IMR-90 (cell line): Measurements from ENCODE around the gene KRTAP1-5. TPM values are rescaled to one million over a fixed set of nuclear protein-coding genes. Genes with fewer than 3 reads are reported as not detected.

Source experiments
- microRNA-seq, 2 experiments: library from miRNA; stranded (forward) in 1 of 2; unstranded in 1 of 2; fragments of 10-50 nt in 1 of 2; fragments of <30 nt in 1 of 2; gene quantifications in 1 of 2; microRNA quantifications in 1 of 2; one replicate each; pipeline versions ENCODE3 to v1.1.0; 2013 to 2020; ENCODE audit not compliant: insufficient read depth in 1 of 2, insufficient read length in 1 of 2, unreplicated experiment in 1 of 2
- polyA plus RNA-seq, 3 experiments: library from polyadenylated mRNA; depleted of rRNA; stranded (reverse); fragments of >200 nt; gene quantifications; 2 replicates each; pipeline ENCODE4 v1.2.3, GENCODE V29; 2012; ENCODE audit warnings: low replicate concordance in 1 of 3
- small RNA-seq, 5 experiments: library from RNA; depleted of rRNA; stranded (forward); fragments of <200 nt; gene quantifications; one replicate each; pipeline ENCODE3, GENCODE V24; 2012
- total RNA-seq: library from RNA; depleted of rRNA; stranded (reverse); fragments of >200 nt; gene quantifications from 2 replicates; pipeline ENCODE4 v1.2.3, GENCODE V29; 2012; rRNA removed

KRTAP1-5 gene
- total and polyA plus RNA-seq, 2 of the 4 experiments (the other 2 are of a cell fraction), result 27.0 to 34.8 TPM

Small RNA genes lying within 50 kb of the gene (microRNA-seq; reads per million reads assigned to microRNA genes)
- not detected for gene KRTAP3-4P (ENCODE audit: insufficient read depth, insufficient read length)

Small RNA genes lying within 50 kb of the gene (small RNA-seq; reads per million reads assigned to genes)
- gene KRTAP3-4P, result 0 reads per million in 5 experiments

Other genes with a start within 250 kb of the KRTAP1-5 start
Only the 30 nearest of the 38 such genes appear.
- gene KRT10, start 204.6 kb downstream of the KRTAP1-5 start, total RNA-seq, result 0.18 and 1.1 TPM in 2 replicates
- gene KRT10, start 204.6 kb downstream of the KRTAP1-5 start, polyA plus RNA-seq (2012; rRNA removed), result 18.3 and 18.5 TPM in 2 replicates
- gene KRT12, start 160.0 kb downstream of the KRTAP1-5 start, total RNA-seq, result not detected in 2 replicates
- gene KRT12, start 160.0 kb downstream of the KRTAP1-5 start, polyA plus RNA-seq (2012; rRNA removed), result not detected in 2 replicates
- gene KRT20, start 142.0 kb downstream of the KRTAP1-5 start, total RNA-seq, result not detected in 2 replicates
- gene KRT20, start 142.0 kb downstream of the KRTAP1-5 start, polyA plus RNA-seq (2012; rRNA removed), result not detected in 2 replicates
- 0.28 and 0.36 TPM in 2 replicates for gene KRT23, start 89.6 kb downstream of the KRTAP1-5 start, total RNA-seq
- 0.32 and 0.39 TPM in 2 replicates for gene KRT23, start 89.6 kb downstream of the KRTAP1-5 start, polyA plus RNA-seq (2012; rRNA removed)
- not detected in 2 replicates for gene KRT39, start 60.3 kb downstream of the KRTAP1-5 start, total RNA-seq
- gene KRT39, start 60.3 kb downstream of the KRTAP1-5 start, polyA plus RNA-seq (2012; rRNA removed), result 0.15 TPM in 1 of 2 replicates, not detected in the other
- gene KRT40, start 42.9 kb downstream of the KRTAP1-5 start, total RNA-seq, result not detected in 2 replicates
- not detected in 2 replicates for gene KRT40, start 42.9 kb downstream of the KRTAP1-5 start, polyA plus RNA-seq (2012; rRNA removed)
- gene KRTAP3-3, start 33.0 kb downstream of the KRTAP1-5 start, total RNA-seq, result not detected in 2 replicates
- not detected in 2 replicates for gene KRTAP3-3, start 33.0 kb downstream of the KRTAP1-5 start, polyA plus RNA-seq (2012; rRNA removed)
- not detected in 2 replicates for gene KRTAP3-2, start 27.3 kb downstream of the KRTAP1-5 start, total RNA-seq
- gene KRTAP3-2, start 27.3 kb downstream of the KRTAP1-5 start, polyA plus RNA-seq (2012; rRNA removed), result not detected in 2 replicates
- gene KRTAP3-1, start 18.1 kb downstream of the KRTAP1-5 start, total RNA-seq, result not detected in 2 replicates
- gene KRTAP3-1, start 18.1 kb downstream of the KRTAP1-5 start, polyA plus RNA-seq (2012; rRNA removed), result not detected in 2 replicates
- gene KRTAP1-4, start 3.0 kb upstream of the KRTAP1-5 start, total RNA-seq, result not detected in 2 replicates
- not detected in 2 replicates for gene KRTAP1-4, start 3.0 kb upstream of the KRTAP1-5 start, polyA plus RNA-seq (2012; rRNA removed)
- not detected in 2 replicates for gene KRTAP1-3, start 7.7 kb upstream of the KRTAP1-5 start, total RNA-seq
- gene KRTAP1-3, start 7.7 kb upstream of the KRTAP1-5 start, polyA plus RNA-seq (2012; rRNA removed), result not detected in 2 replicates
- 0.83 and 0.90 TPM in 2 replicates for gene KRTAP1-1, start 14.2 kb upstream of the KRTAP1-5 start, total RNA-seq
- gene KRTAP1-1, start 14.2 kb upstream of the KRTAP1-5 start, polyA plus RNA-seq (2012; rRNA removed), result 1.2 and 1.5 TPM in 2 replicates
- gene KRTAP2-1, start 20.1 kb upstream of the KRTAP1-5 start, total RNA-seq, result not detected in 2 replicates
- not detected in 2 replicates for gene KRTAP2-1, start 20.1 kb upstream of the KRTAP1-5 start, polyA plus RNA-seq (2012; rRNA removed)
- not detected in 2 replicates for gene KRTAP2-2, start 28.0 kb upstream of the KRTAP1-5 start, total RNA-seq
- gene KRTAP2-2, start 28.0 kb upstream of the KRTAP1-5 start, polyA plus RNA-seq (2012; rRNA removed), result 0.17 TPM in 1 of 2 replicates, not detected in the other
- 1.4 TPM in 2 replicates for gene KRTAP2-3, start 32.9 kb upstream of the KRTAP1-5 start, total RNA-seq
- 35.2 and 35.6 TPM in 2 replicates for gene KRTAP2-3, start 32.9 kb upstream of the KRTAP1-5 start, polyA plus RNA-seq (2012; rRNA removed)
- gene KRTAP2-4, start 38.7 kb upstream of the KRTAP1-5 start, total RNA-seq, result not detected in 2 replicates
- gene KRTAP2-4, start 38.7 kb upstream of the KRTAP1-5 start, polyA plus RNA-seq (2012; rRNA removed), result not detected in 2 replicates
- not detected in 2 replicates for gene KRTAP4-7, start 56.9 kb upstream of the KRTAP1-5 start, total RNA-seq
- 0.11 TPM in 1 of 2 replicates, not detected in the other for gene KRTAP4-7, start 56.9 kb upstream of the KRTAP1-5 start, polyA plus RNA-seq (2012; rRNA removed)
- gene KRTAP4-8, start 70.9 kb upstream of the KRTAP1-5 start, total RNA-seq, result not detected in 2 replicates
- gene KRTAP4-8, start 70.9 kb upstream of the KRTAP1-5 start, polyA plus RNA-seq (2012; rRNA removed), result not detected in 2 replicates
- gene KRTAP4-16, start 75.0 kb upstream of the KRTAP1-5 start, total RNA-seq, result not detected in 2 replicates
- gene KRTAP4-16, start 75.0 kb upstream of the KRTAP1-5 start, polyA plus RNA-seq (2012; rRNA removed), result not detected in 2 replicates
- gene KRTAP4-9, start 78.2 kb upstream of the KRTAP1-5 start, total RNA-seq, result not detected in 2 replicates
- 0.24 TPM in 2 replicates for gene KRTAP4-9, start 78.2 kb upstream of the KRTAP1-5 start, polyA plus RNA-seq (2012; rRNA removed)
- not detected in 2 replicates for gene KRTAP4-11, start 91.2 kb upstream of the KRTAP1-5 start, total RNA-seq
- gene KRTAP4-11, start 91.2 kb upstream of the KRTAP1-5 start, polyA plus RNA-seq (2012; rRNA removed), result not detected in 2 replicates
- 0.18 TPM in 1 of 2 replicates, not detected in the other for gene KRTAP4-12, start 97.0 kb upstream of the KRTAP1-5 start, total RNA-seq
- gene KRTAP4-12, start 97.0 kb upstream of the KRTAP1-5 start, polyA plus RNA-seq (2012; rRNA removed), result 1.0 and 1.1 TPM in 2 replicates
- not detected in 2 replicates for gene KRTAP4-6, start 113.3 kb upstream of the KRTAP1-5 start, total RNA-seq
- gene KRTAP4-6, start 113.3 kb upstream of the KRTAP1-5 start, polyA plus RNA-seq (2012; rRNA removed), result not detected in 2 replicates
- gene KRTAP4-5, start 122.6 kb upstream of the KRTAP1-5 start, total RNA-seq, result not detected in 2 replicates
- gene KRTAP4-5, start 122.6 kb upstream of the KRTAP1-5 start, polyA plus RNA-seq (2012; rRNA removed), result not detected in 2 replicates
- gene KRTAP4-4, start 133.5 kb upstream of the KRTAP1-5 start, total RNA-seq, result not detected in 2 replicates
- not detected in 2 replicates for gene KRTAP4-4, start 133.5 kb upstream of the KRTAP1-5 start, polyA plus RNA-seq (2012; rRNA removed)
- not detected in 2 replicates for gene KRTAP4-3, start 141.0 kb upstream of the KRTAP1-5 start, total RNA-seq
- gene KRTAP4-3, start 141.0 kb upstream of the KRTAP1-5 start, polyA plus RNA-seq (2012; rRNA removed), result not detected in 2 replicates
- gene KRTAP4-2, start 151.0 kb upstream of the KRTAP1-5 start, total RNA-seq, result not detected in 2 replicates
- gene KRTAP4-2, start 151.0 kb upstream of the KRTAP1-5 start, polyA plus RNA-seq (2012; rRNA removed), result not detected in 2 replicates
- gene KRTAP4-1, start 157.7 kb upstream of the KRTAP1-5 start, total RNA-seq, result not detected in 2 replicates
- gene KRTAP4-1, start 157.7 kb upstream of the KRTAP1-5 start, polyA plus RNA-seq (2012; rRNA removed), result not detected in 2 replicates
- not detected in 2 replicates for gene KRTAP9-1, start 162.7 kb upstream of the KRTAP1-5 start, total RNA-seq
- not detected in 2 replicates for gene KRTAP9-1, start 162.7 kb upstream of the KRTAP1-5 start, polyA plus RNA-seq (2012; rRNA removed)
- not detected in 2 replicates for gene KRTAP9-2, start 199.4 kb upstream of the KRTAP1-5 start, total RNA-seq
- gene KRTAP9-2, start 199.4 kb upstream of the KRTAP1-5 start, polyA plus RNA-seq (2012; rRNA removed), result not detected in 2 replicates